Trophoblast cell (in vitro differentiated cells and primary cell): ENCODE measurements around the gene UNC79.
A peak's percentile ranks its signal among the peaks of the same experiment; 100 is the strongest.

ENCODE experiments used
- DNase-seq, 2 donors: peaks; one replicate each; pipeline ENCODE4 v3.0.0-alpha.2; 2016
- H2AFZ ChIP-seq: 2 replicates; pipeline ENCODE4 v1.6.1; 2013; ENCODE audit warnings: low read length, moderate library complexity, mild to moderate bottlenecking; ENCODE audit not compliant: insufficient read depth, poor library complexity
- H2AK5ac ChIP-seq: 2 replicates; pipeline ENCODE4 v1.6.1; 2013; ENCODE audit warnings: mild to moderate bottlenecking, low read length
- H2BK120ac ChIP-seq: 2 replicates; pipeline ENCODE4 v1.6.1; 2013; ENCODE audit warnings: low read length, mild to moderate bottlenecking, moderate library complexity; ENCODE audit not compliant: insufficient read depth, poor library complexity
- H2BK12ac ChIP-seq: 2 replicates; pipeline ENCODE4 v1.6.1; 2013; ENCODE audit warnings: mild to moderate bottlenecking, low read length, moderate library complexity
- H2BK5ac ChIP-seq: 2 replicates; pipeline ENCODE4 v1.6.1; 2013; ENCODE audit warnings: low read length, low read depth, moderate library complexity, mild to moderate bottlenecking; ENCODE audit not compliant: poor library complexity
- H3K14ac ChIP-seq: 2 replicates; pipeline ENCODE4 v1.6.1; 2013; ENCODE audit warnings: mild to moderate bottlenecking, low read length
- H3K18ac ChIP-seq: 2 replicates; pipeline ENCODE4 v1.6.1; 2013; ENCODE audit warnings: mild to moderate bottlenecking, low read length
- H3K23ac ChIP-seq: 2 replicates; pipeline ENCODE4 v1.6.1; 2013; ENCODE audit warnings: low read length
- H3K27ac ChIP-seq: 2 replicates; pipeline ENCODE4 v1.5.1; 2013; ENCODE audit warnings: low read depth, mild to moderate bottlenecking, inconsistent platforms, low read length, moderate library complexity
- H3K27me3 ChIP-seq: 2 replicates; pipeline ENCODE4 v1.6.1; 2013; ENCODE audit warnings: inconsistent platforms, mild to moderate bottlenecking, low read length, moderate library complexity; ENCODE audit not compliant: insufficient read depth
- H3K36me3 ChIP-seq, 2 experiments: 1 replicate in 1 of 2; 2 replicates in 1 of 2; pipeline ENCODE4 v1.6.1; 2013; ENCODE audit warnings: low read length in 2 of 2, mild to moderate bottlenecking in 2 of 2, moderate library complexity in 1 of 2; ENCODE audit not compliant: insufficient read depth in 2 of 2, control insufficient read depth in 1 of 2
- H3K4ac ChIP-seq: 2 replicates; pipeline ENCODE4 v1.6.1; 2013; ENCODE audit warnings: low read depth, mild to moderate bottlenecking, low read length, moderate library complexity
- H3K4me1 ChIP-seq, 2 experiments: 1 replicate in 1 of 2; 2 replicates in 1 of 2; pipeline ENCODE4 v1.6.1; 2013; ENCODE audit warnings: low read length in 2 of 2, mild to moderate bottlenecking in 2 of 2, moderate library complexity in 1 of 2; ENCODE audit not compliant: insufficient read depth in 2 of 2, control insufficient read depth in 1 of 2
- H3K4me2 ChIP-seq: 2 replicates; pipeline ENCODE4 v1.6.1; 2013; ENCODE audit warnings: inconsistent platforms, mild to moderate bottlenecking, low read length, moderate library complexity
- H3K4me3 ChIP-seq: 2 replicates; pipeline ENCODE4 v1.5.1; 2013; ENCODE audit warnings: mild to moderate bottlenecking, low read depth, low read length, inconsistent platforms
- H3K79me1 ChIP-seq: one replicate; pipeline ENCODE4 v1.6.1; 2013; ENCODE audit warnings: low read length
- H3K79me2 ChIP-seq: 2 replicates; pipeline ENCODE4 v1.6.1; 2013; ENCODE audit warnings: low read length, mild to moderate bottlenecking; ENCODE audit not compliant: control insufficient read depth, insufficient read depth, poor library complexity
- H3K9ac ChIP-seq: 2 replicates; pipeline ENCODE4 v1.6.1; 2013; ENCODE audit warnings: mild to moderate bottlenecking, low read length
- H3K9me3 ChIP-seq: 2 replicates; pipeline ENCODE4 v1.6.1; 2013; ENCODE audit warnings: low read depth, mild to moderate bottlenecking, control low read depth, inconsistent platforms, low read length; ENCODE audit not compliant: insufficient read depth
- H4K12ac ChIP-seq: 2 replicates; pipeline ENCODE4 v1.6.1; 2013; ENCODE audit warnings: low read depth, mild to moderate bottlenecking, low read length, moderate library complexity
- H4K8ac ChIP-seq: 2 replicates; pipeline ENCODE4 v1.6.1; 2013; ENCODE audit warnings: low read depth, mild to moderate bottlenecking, low read length, moderate library complexity
- H4K91ac ChIP-seq: one replicate; pipeline ENCODE4 v1.6.1; 2013; ENCODE audit warnings: low read depth, mild to moderate bottlenecking, low read length, moderate library complexity
- WGBS: extraction: QIAGEN DNeasy Blood & Tissue Kit; methylation state at CpG from one replicate; pipeline ENCODE4 v1.1.7; 2013; ENCODE audit warnings: missing lambda C conversion rate; ENCODE audit not compliant: insufficient read length, insufficient coverage; ENCODE audit errors: extremely low coverage; 5-methylcytosine and 5-hydroxymethylcytosine counted together

Gene UNC79

DNA sequence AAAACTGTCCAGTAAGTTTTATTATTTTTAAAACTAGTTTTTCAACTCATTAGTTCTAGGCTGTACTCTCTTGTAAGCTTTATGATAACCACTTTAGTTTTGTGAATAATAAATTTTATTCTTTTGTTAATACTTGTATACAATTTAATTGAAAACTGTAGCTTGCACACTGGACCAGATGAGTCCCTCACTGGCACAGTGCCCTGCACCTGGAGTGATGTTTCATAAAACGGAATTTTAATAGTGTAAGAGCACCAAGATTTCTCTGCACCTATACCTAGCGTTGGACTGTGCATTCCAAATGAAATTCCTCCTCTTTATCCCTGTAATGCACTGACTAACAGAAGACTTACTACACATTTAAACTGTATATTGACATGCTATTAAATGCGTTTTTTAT is 276.7 kb downstream of the UNC79 start:
- H3K79me2 ChIP-seq: no peaks in the 10 kb centered on the region
- H3K27ac ChIP-seq: no peak overlapping the region
- H4K8ac ChIP-seq: no peak overlapping the region
- H2BK5ac ChIP-seq: no peak overlapping the region
- peaks cover 6 to 10% of the 10 kb centered on the region in 2 experiments for H3K4me1 ChIP-seq
- H2BK12ac ChIP-seq: no peak overlapping the region
- DNase-seq: no peak
- H2BK120ac ChIP-seq: no peak overlapping the region
- H3K23ac ChIP-seq: no peak overlapping the region
- H3K9ac ChIP-seq: no peak overlapping the region
- H3K4ac ChIP-seq: no peak overlapping the region
- no CpG with 5 or more reads among the region's 3 CpGs for WGBS
- H3K4me3 ChIP-seq: no peak overlapping the region
- H2AFZ ChIP-seq: no peak overlapping the region
- H3K27me3 ChIP-seq: no peaks in the 10 kb centered on the region
- H3K4me2 ChIP-seq: no peak overlapping the region
- no peak overlapping the region for H4K12ac ChIP-seq
- no peak overlapping the region for H2AK5ac ChIP-seq
- H3K36me3 ChIP-seq: no peaks in the 10 kb centered on the region
- no peaks in the 10 kb centered on the region for H3K9me3 ChIP-seq
- no peaks in the 10 kb centered on the region for H3K79me1 ChIP-seq
- H3K14ac ChIP-seq: no peak overlapping the region
- no peak overlapping the region for H3K18ac ChIP-seq
- no peak overlapping the region for H4K91ac ChIP-seq

DNA sequence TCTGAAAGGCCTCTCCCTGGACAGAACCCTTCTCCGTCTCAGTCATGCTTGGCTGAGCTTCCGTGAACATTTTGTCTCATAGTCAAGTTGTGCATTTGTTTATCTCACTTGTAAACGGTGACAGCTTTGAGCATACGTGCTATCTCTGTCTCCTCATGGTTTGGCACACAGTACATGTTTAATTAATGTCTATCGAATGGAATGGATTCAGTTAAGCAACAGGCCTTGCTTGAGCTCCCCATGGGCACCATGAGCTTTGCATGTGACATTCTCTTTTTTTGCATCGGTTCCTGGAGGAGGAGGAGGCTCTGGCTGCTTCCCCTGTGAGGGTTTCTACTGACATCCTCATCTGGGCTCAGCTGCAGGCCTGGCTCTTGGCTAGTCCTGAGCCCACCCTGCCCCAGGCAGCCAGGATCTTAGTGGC is 277.6 kb downstream of the UNC79 start:
- Histone ChIP-seq H3K14ac (no peak overlapping the region), H3K4me2 (no peak overlapping the region), H3K79me2 (no peaks in the 10 kb centered on the region)

DNA sequence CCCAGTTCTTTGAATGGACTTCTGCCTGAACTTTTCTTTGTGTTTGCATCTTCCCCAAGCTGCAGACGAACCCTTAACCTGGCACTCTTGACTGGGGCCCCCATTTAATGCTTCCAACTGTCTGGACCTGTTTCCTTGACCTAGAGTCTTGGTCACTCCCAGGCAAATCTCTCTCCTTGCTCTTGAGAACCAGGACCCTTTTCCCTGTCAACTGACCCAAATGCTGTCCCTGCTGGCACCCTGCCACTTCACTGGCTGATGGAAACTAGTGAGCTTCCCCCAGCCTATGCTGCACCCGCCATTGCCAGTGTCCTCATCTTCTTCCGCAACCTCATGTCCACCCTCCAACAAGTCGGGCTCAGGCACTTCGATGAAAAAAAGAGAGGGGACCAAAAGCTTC is 278.1 kb downstream of the UNC79 start:
- H4K12ac ChIP-seq: no peak overlapping the region
- H2BK120ac ChIP-seq: no peak overlapping the region
- WGBS: no CpG with 5 or more reads among the region's 5 CpGs
- H3K79me2 ChIP-seq: no peaks in the 10 kb centered on the region
- no peaks in the 10 kb centered on the region for H3K27me3 ChIP-seq
- H3K9ac ChIP-seq: no peak overlapping the region
- no peak for DNase-seq
- H2BK12ac ChIP-seq: no peak overlapping the region
- no peak overlapping the region for H4K8ac ChIP-seq
- no peaks in the 10 kb centered on the region for H3K36me3 ChIP-seq
- H3K4ac ChIP-seq: no peak overlapping the region
- no peak overlapping the region for H2BK5ac ChIP-seq
- H3K4me1 ChIP-seq: peaks cover 6 to 10% of the 10 kb centered on the region in 2 experiments
- H3K18ac ChIP-seq: no peak overlapping the region
- no peak overlapping the region for H2AFZ ChIP-seq
- H3K23ac ChIP-seq: no peak overlapping the region
- no peak overlapping the region for H3K4me2 ChIP-seq
- no peak overlapping the region for H2AK5ac ChIP-seq
- H3K4me3 ChIP-seq: no peak overlapping the region
- no peaks in the 10 kb centered on the region for H3K9me3 ChIP-seq
- no peak overlapping the region for H4K91ac ChIP-seq
- H3K27ac ChIP-seq: no peak overlapping the region
- H3K79me1 ChIP-seq: no peaks in the 10 kb centered on the region
- H3K14ac ChIP-seq: no peak overlapping the region

More for the DNA sequence above, 277.6 kb downstream of the UNC79 start:
- H3K9me3 ChIP-seq: no peaks in the 10 kb centered on the region
- no peak overlapping the region for H3K4ac ChIP-seq
- H4K91ac ChIP-seq: no peak overlapping the region
- no peaks in the 10 kb centered on the region for H3K27me3 ChIP-seq
- H4K12ac ChIP-seq: no peak overlapping the region
- H4K8ac ChIP-seq: no peak overlapping the region
- H3K79me1 ChIP-seq: no peaks in the 10 kb centered on the region
- no peak overlapping the region for H2AK5ac ChIP-seq
- H3K18ac ChIP-seq: no peak overlapping the region
- no peak overlapping the region for H2BK120ac ChIP-seq
- H2BK5ac ChIP-seq: no peak overlapping the region
- no peak for DNase-seq
- H3K23ac ChIP-seq: no peak overlapping the region
- no peak overlapping the region for H3K27ac ChIP-seq
- H3K36me3 ChIP-seq: no peaks in the 10 kb centered on the region
- no peak overlapping the region for H3K9ac ChIP-seq
- H2AFZ ChIP-seq: no peak overlapping the region
- no CpG with 5 or more reads among the region's 6 CpGs for WGBS
- H3K4me1 ChIP-seq: peaks cover 6 to 10% of the 10 kb centered on the region in 2 experiments
- no peak overlapping the region for H2BK12ac ChIP-seq
- H3K4me3 ChIP-seq: no peak overlapping the region

DNA sequence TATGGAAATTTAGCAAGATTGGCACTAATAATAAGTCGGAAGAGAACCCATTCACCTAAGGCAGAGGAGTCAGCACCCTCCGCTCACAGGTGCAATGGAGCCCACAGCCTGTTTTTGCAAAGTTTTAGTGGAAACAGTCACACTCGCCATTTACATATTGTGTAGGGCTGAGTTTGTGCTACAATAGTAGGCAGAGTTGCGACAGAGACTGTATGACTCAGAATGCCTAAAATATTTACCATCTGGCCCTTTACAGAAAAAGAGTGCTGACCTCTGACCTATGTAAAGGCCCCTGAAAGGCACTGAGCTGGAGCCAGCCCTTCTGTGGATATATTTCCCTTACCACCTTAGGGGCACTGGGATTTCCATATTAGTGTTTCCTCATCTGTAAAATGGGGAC is 278.5 kb downstream of the UNC79 start:
- H3K23ac ChIP-seq: no peak overlapping the region
- no peak overlapping the region for H3K27ac ChIP-seq
- H3K36me3 ChIP-seq: no peaks in the 10 kb centered on the region
- peaks cover 6 to 10% of the 10 kb centered on the region in 2 experiments for H3K4me1 ChIP-seq
- H3K9me3 ChIP-seq: no peaks in the 10 kb centered on the region
- H4K91ac ChIP-seq: no peak overlapping the region
- no peak overlapping the region for H3K4me2 ChIP-seq
- no peak overlapping the region for H2BK12ac ChIP-seq
- no peaks in the 10 kb centered on the region for H3K27me3 ChIP-seq
- no peak overlapping the region for H2AFZ ChIP-seq
- no peak overlapping the region for H2AK5ac ChIP-seq
- no peak overlapping the region for H2BK120ac ChIP-seq
- H4K12ac ChIP-seq: no peak overlapping the region
- H2BK5ac ChIP-seq: no peak overlapping the region
- DNase-seq: peak; percentile 4 to 50
- H3K18ac ChIP-seq: no peak overlapping the region
- no peak overlapping the region for H3K14ac ChIP-seq
- H3K79me1 ChIP-seq: no peaks in the 10 kb centered on the region
- no CpG with 5 or more reads among the region's 4 CpGs for WGBS
- no peak overlapping the region for H3K9ac ChIP-seq
- no peak overlapping the region for H4K8ac ChIP-seq
- H3K4ac ChIP-seq: no peak overlapping the region
- H3K4me3 ChIP-seq: no peak overlapping the region
- no peaks in the 10 kb centered on the region for H3K79me2 ChIP-seq
